Glomerular endothelial cell (primary cell): Measurements from ENCODE around the gene ACSM6. TPM values are rescaled to one million over a fixed set of nuclear protein-coding genes. Genes with fewer than 3 reads are reported as not detected.
"Not testable (repeated sequence)": the region's sequence is repeated elsewhere in the genome, so short reads cannot be mapped to it uniquely, and the experiment has no call there.

Source experiments
- DNase-seq: peaks from one replicate; pipeline ENCODE4 v3.0.0-alpha.2; 2011; ENCODE audit warnings: low read depth, low spot score; ENCODE audit errors: extremely low read depth
- total RNA-seq: library from RNA; depleted of rRNA; stranded (reverse); fragments of >200 nt; gene quantifications from 2 replicates; pipeline ENCODE4 v1.2.3, GENCODE V29; 2015

ACSM6 gene
- total RNA-seq, 1 donor from 2014 or later: not detected

GRCh38 chr10:95214793-95215192 lies 20.8 kb downstream of the ACSM6 start:
- no peak for DNase-seq

DNA sequence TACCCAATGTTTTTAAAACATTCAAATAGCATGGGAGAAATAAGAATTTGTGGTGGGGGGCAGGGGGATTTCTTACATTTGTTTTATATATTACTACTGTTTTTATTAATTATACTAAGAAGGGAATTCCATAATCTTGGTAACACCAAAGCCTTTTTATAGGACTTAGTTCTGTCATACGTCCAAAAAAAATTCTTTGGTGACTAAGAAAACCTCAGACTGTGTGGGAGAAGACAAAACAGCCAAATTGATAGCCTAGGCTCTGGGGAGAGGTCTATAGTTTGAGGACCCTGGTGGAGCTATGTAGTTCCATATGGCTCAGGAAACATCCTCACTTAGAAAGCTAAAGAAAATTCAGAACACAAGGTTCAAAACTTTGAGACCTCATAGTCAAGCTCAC lies 23.4 kb downstream of the ACSM6 start:
- DNase-seq: no peak

DNA sequence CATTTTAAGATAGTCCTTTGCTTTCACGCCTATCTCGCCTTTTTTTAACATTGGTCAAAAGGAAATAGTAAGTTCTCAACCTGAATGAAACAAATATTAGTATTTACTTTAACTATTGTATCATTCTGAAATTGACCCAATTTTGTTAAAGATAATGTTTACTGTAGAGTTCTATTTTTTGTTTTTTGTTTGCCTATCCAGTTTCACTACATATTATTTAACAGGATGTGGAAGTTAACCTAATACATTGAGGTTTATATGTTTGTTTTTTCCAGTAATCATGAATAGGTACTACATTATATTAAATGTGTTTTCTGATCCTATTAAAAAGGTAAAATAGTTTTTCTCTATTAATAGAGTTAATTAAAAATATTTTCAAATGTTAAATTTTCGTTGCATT lies 26.5 kb downstream of the ACSM6 start:
- DNase-seq: no peak

GRCh38 chr10:95221124-95221523 lies 27.1 kb downstream of the ACSM6 start:
- no peak for DNase-seq

DNA sequence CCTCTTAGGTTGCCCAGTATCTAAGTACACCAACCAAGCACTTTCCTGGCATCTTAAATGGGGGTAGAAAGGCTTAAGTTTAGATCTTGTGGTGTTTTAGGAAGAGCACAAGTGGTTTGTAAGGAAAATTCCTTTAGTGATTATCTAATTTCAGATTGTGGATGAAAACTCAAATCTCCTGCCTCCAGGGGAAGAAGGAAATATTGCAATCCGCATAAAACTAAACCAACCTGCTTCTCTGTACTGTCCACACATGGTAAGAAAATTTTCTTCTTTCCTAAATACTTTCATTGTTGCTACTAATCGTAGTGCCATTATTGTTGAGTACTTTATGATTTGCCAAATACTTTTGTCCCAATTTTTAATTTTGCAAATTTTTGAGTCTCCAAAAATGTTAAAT lies 31.1 kb downstream of the ACSM6 start:
- DNase-seq: no peak

DNA sequence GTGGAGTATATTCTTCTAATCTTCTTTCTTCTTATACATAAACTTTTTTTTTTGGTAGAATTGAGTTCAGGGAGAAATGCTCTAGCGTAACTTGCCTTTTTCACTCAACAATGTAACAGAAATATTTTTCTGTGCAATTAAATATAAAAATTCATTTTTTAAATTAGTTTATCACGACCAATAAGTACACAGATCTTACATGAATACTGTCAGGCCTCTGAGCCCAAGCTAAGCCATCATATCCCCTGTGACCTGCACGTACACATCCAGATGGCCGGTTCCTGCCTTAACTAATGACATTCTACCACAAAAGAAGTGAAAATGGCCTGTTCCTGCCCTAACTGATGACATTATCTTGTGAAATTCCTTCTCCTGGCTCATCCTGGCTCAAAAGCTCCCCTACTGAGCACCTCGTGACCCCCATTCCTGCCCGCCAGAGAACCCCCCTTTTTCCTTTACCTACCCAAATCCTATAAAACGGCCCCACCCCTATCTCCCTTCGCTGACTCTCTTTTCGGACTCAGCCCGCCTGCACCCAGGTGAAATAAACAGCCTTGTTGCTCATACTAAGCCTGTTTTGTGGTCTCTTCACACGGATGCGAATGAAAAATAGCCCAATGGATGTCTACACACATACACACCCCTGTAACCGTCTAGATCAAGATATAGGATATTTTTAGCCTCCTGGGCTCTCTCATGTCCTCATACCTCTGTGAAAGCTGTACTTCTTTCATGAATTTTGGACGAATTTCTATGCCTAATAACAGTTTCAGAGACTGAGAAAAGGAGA lies 35.1 kb downstream of the ACSM6 start:
- DNase-seq: not testable (repeated sequence)

- DNase-seq: no peak
Observed at GRCh38 chr10:95229724-95230627, 35.9 kb downstream of the ACSM6 start.

DNA sequence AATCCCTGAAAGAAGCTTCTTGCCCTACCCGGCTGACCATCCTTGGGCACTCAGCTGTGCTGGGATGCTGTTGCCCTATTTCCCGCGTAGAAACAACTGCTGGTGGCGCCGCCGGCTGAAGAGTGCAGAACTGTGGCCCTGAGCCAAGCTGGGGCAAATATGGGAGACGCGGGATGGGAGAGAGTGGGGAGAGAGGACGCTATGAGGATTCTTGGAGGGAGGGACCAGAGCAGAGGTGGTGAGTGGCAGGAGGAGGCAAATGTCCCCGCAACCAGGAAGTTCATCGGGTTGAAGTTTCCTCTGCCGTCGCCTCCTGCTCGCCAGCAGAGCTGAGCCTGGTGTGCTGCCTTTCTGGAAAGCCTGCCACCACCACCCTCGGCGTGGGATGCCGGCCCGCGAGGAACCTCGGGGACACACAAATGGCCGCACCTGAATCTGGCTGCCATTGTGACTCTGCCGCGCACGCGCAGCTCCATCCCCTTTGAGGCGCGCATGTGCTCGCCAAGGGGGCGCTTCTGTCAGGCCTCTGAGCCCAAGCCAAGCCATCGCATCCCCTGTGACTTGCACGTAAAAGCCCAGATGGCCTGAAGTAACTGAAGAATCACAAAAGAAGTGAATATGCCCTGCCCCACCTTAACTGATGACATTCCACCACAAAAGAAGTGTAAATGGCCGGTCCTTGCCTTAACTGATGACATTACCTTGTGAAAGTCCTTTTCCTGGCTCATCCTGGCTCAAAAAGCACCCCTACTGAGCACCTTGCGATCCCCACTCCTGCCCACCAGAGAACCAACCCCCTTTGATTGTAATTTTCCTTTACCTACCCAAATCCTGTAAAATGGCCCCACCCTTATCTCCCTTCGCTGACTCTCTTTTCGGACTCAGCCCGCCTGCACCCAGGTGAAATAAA lies 36.9 kb downstream of the ACSM6 start:
- DNase-seq: not testable (repeated sequence)

DNA sequence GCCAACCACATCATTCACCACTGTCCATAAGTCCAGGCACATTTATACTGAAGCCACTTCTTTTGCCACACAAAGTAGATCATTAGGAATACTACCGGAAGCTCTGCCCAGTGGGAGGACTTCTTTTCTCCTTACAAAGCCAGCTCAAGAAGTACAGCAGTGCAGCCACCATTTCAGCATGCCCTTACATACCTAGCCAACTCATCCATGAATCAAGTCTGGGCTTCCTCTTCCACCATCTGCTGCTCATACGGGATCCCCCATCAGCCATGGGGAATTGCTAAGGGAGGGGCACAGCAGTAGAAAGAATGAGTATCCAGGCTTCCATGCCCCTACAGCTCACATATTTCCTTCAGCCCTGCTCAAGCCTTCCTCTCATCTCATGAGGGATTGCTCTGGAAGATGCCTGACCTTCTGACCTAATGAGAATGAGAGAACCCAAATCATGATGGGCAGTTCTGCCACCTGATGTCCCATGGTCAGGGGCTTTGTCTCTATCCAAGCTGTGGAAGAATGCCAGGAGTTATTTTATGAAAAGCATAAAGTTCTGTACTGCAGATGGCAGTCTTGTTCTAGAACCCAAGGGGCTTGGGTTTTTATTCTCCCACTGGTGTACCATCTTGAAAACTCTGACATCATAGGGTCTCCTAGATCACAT lies 39.5 kb downstream of the ACSM6 start:
- no peak for DNase-seq

DNA sequence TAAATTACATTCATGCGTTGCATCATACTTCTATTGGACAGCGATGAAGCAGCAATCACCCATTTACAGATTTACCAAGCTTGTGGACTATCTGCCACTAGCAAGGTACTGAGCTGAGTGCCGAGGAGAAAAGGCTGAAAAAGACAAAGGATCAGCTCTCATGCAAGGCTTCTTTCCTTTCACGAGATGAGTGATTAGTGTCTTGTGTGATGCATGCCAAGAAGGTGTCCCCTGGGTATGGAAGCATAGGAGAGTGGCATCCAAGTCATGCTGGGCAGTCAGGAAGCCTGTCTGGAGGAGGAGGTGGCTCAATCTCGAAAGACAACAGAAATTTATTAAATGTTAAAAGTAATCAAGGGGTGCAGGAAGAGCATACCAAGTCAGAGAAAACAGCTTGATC lies 40.9 kb downstream of the ACSM6 start:
- no peak for DNase-seq

GRCh38 chr10:95235676-95236067 lies 41.6 kb downstream of the ACSM6 start:
- no peak for DNase-seq

DNA sequence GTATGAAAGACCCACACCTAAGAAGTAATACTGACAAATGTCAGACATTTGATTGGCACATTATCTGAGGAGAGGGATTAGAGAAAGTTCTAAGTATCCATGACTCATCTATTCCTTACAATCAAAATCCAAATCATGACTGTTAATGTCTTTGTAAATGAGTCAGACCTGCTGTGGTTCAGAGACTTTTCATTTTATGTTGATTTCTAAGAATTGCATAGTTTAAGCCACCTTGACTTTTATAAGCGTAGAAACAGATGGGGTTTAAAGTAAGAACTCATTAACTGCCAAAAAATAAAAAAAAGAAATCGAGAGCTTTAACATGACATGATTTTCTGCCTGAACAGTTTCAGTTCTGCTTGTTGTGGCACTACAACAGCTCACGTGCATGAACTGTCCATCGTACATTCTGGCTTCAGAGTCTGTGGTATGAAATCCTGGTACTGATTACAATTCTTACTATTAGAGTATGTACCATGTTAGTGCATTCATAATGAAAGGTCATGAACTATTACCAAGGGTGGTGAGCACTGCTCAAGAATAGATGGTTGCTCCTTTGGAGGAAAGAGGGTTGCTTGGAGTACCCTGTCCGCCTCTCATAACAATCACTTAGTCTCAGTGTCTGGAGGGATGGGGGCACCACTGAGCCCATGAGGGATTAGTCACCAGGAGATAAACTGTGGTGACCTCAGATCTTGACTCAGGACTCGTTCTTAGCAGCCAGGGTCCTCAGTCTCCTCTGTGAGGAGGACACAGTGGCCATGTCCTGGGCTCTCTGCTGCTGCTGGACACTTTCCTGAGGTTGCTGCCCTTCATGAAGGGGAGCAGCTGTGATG lies 42.2 kb downstream of the ACSM6 start:
- no peak for DNase-seq

DNA sequence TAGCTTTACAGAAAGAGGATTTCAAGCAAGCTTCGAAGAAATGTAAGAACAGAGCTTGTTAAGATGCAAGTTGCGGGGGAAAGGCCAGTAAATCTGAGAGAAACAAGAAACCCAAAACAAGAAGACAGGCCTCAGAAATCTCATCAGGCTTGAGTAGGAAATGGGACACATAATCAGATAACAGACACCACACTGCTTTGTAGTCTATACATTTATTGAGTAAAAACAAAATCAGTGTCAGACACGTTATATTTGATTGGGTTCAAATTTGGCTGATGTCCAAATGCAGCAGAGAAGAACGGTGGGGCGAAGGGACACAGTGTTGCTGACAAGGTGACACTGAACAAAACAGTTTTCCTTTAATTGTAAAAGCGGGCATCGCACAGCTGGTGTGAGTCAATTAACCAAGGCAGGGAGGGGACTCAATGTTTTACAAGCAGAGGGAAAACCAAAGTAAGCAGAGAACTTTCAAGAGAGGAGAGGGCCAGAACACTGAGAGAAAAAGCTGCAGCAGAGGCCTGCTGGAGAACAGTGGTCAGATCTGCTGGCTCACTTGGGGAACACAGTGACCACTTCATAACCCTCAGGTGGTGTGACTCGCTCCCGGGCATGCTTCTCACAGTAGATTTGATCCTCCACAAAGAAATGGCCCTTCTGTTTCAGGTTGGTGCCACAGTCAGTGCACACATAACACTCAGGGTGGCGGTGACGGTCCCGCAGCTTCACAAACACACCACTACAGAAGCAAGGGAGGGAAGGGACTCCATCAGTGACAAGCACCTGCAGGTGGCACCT lies 43.5 kb downstream of the ACSM6 start:
- DNase-seq: no peak

DNA sequence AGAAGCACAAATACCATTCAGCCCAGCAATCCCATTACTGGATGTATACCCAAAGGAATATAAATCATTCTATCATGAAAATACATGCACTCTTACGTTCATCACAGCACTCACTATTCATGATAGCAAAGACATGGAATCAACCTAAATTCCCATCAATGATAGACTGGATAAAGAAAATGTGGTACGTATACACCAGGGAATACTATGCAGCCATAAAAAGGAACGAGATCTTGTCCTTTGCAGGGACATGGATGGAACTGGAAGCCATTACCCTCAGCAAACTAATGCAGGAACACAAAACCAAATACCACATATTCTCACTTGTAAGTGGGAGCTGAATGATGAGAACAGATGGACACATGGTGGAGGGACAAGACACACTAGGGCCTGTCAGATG lies 46.1 kb downstream of the ACSM6 start:
- DNase-seq: not testable (repeated sequence)

GRCh38 chr10:95240811-95241210 lies 46.8 kb downstream of the ACSM6 start:
- no peak for DNase-seq

DNA sequence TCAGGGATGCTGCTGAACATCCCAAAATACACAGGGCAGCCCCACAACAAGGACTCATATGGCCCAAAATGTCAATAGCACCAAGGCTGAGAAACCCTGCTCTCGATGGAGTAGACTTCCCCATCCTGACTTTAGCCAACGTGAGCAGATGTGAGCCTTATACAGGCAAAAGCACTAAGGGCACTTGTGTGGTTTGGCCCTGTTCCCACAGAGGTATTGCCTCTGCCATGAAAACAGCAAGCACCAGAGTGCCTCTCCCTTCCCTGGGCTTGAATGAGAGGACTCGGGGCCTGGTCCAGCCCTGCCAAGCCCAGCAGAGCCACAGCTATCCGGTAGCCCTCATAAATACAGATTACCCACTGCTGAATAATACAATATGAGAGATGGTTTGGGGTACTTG lies 47.5 kb downstream of the ACSM6 start:
- DNase-seq: no peak

- no peak for DNase-seq
Observed at GRCh38 chr10:95242581-95243317, 48.7 kb downstream of the ACSM6 start.

GRCh38 chr10:95243318-95243617 lies 49.2 kb downstream of the ACSM6 start:
- no peak for DNase-seq
